ENCODE results near the gene EIF2S3.

Gene EIF2S3

GRCh38 chrX:24124244-24124799 lies 69.6 kb downstream of the EIF2S3 start:
- WGBS (ENCODE audit: insufficient coverage), result 80% methylated on average over 1 of the region's 4 CpGs
- DNase-seq, result no peak
- Histone ChIP-seq H3K9me3 (ENCODE audit: control extremely low read depth in 1 of 5, control insufficient read depth in 4 of 5, insufficient read depth in 2 of 5, low read depth in 1 of 5, low read length in 4 of 5) (no peaks in the 10 kb centered on the region), H3K27ac (ENCODE audit: insufficient read depth in 1 of 2, low read depth in 1 of 2, low read length in 2 of 2, poor library complexity in 1 of 2, severe bottlenecking in 2 of 2) (no peak overlapping the region), H3K4me3 (ENCODE audit: control insufficient read depth in 1 of 7, extremely low read depth in 1 of 7, insufficient read depth in 4 of 7, low read depth in 2 of 7, low read length in 6 of 7) (no peak overlapping the region), H3K36me3 (ENCODE audit: control insufficient read depth in 4 of 4, insufficient read depth in 4 of 4, low read length in 3 of 4) (no peaks in the 10 kb centered on the region), H3K4me1 (ENCODE audit: control extremely low read depth in 1 of 4, control insufficient read depth in 4 of 4, insufficient read depth in 4 of 4, low read length in 3 of 4) (no peaks in the 10 kb centered on the region), H3K27me3 (replicated peaks in 2 of 5; ENCODE audit: control insufficient read depth in 4 of 5, insufficient read depth in 5 of 5, low read length in 4 of 5) (peaks cover 0 to 16% (median 0%) of the 10 kb centered on the region in 5 experiments)
- CTCF ChIA-PET, result no interaction called here
- POLR2A ChIA-PET, result no interaction called here

DNA sequence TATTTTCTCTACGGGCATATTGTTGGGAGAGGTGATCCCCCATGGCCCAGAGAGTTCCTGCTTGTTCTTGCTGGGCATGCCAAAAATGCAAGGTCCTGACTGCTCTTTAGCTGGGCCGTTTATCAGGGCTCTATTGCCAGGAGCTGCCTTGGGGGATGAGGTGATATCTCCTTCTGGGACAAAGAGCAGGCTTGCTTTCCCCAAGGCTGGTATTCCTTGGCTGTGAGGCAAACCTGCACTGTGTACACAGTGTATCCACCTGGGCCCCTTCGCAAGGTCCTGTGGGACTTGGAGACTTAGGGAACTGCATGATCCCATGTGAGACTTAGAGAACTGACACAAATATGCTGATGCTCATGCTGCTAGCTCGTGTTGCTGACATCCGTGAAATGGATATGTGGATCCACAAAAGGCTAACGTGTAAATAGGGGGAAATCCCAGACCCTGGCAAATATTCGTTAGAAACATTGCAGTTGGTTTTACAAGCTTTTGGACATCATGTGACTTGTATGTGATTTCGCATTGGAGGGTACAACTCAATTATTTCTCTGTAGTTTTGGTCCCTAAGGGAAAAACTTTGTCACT lies 70.4 kb downstream of the EIF2S3 start:
- ChIA-PET CTCF (no interaction called here), POLR2A (no interaction called here)
- Histone ChIP-seq H3K27ac (ENCODE audit: insufficient read depth in 1 of 2, low read depth in 1 of 2, low read length in 2 of 2, poor library complexity in 1 of 2, severe bottlenecking in 2 of 2) (no peak overlapping the region), H3K36me3 (ENCODE audit: control insufficient read depth in 4 of 4, insufficient read depth in 4 of 4, low read length in 3 of 4) (no peaks in the 10 kb centered on the region), H3K27me3 (replicated peaks in 2 of 5; ENCODE audit: control insufficient read depth in 4 of 5, insufficient read depth in 5 of 5, low read length in 4 of 5) (peaks cover 0 to 13% (median 0%) of the 10 kb centered on the region in 5 experiments), H3K4me3 (ENCODE audit: control insufficient read depth in 1 of 7, extremely low read depth in 1 of 7, insufficient read depth in 4 of 7, low read depth in 2 of 7, low read length in 6 of 7) (no peak overlapping the region), H3K4me1 (ENCODE audit: control extremely low read depth in 1 of 4, control insufficient read depth in 4 of 4, insufficient read depth in 4 of 4, low read length in 3 of 4) (no peaks in the 10 kb centered on the region), H3K9me3 (ENCODE audit: control extremely low read depth in 1 of 5, control insufficient read depth in 4 of 5, insufficient read depth in 2 of 5, low read depth in 1 of 5, low read length in 4 of 5) (no peaks in the 10 kb centered on the region)
- DNase-seq, result no peak
- 84% methylated on average over 6 of the region's 8 CpGs for WGBS (ENCODE audit: insufficient coverage)
